HepG2 (cell line): ENCODE measurements around the gene DRAM1. TPM values are rescaled to one million over a fixed set of nuclear protein-coding genes. Genes with fewer than 3 reads are reported as not detected.

ENCODE experiments used
- CC2D1A ChIP-seq: sonication (generic); formaldehyde crosslinking; IDR thresholded peaks from 2 replicates; pipeline ENCODE4 v1.8.1; 2023; ENCODE audit warnings: mild to moderate bottlenecking, missing genetic modification reagents
- CEBPZ ChIP-seq: IDR thresholded peaks from 2 replicates; pipeline ENCODE4 v1.6.1; 2012; ENCODE audit warnings: low read length, improper control_type of control experiment
- GATA4 ChIP-seq: sonication (generic); IDR thresholded peaks from 2 replicates; pipeline ENCODE4 v1.6.1; 2016; ENCODE audit warnings: antibody characterized with exemption, low read depth, borderline replicate concordance
- KLF6 ChIP-seq: IDR thresholded peaks from 2 replicates; pipeline ENCODE4 v1.8.0; 2016; ENCODE audit warnings: missing biosample characterization, missing genetic modification reagents
- REST ChIP-seq, 2 experiments: IDR thresholded peaks; 2 replicates each; pipeline ENCODE4 v1.6.1; 2011 to 2012; ENCODE audit warnings: low read length in 2 of 2, borderline replicate concordance in 1 of 2, low read depth in 1 of 2, mild to moderate bottlenecking in 1 of 2, moderate library complexity in 1 of 2
- SALL1 ChIP-seq: sonication (generic); formaldehyde crosslinking; IDR thresholded peaks from 2 replicates; pipeline ENCODE4 v1.8.0; 2022; ENCODE audit warnings: mild to moderate bottlenecking, missing genetic modification reagents
- SNAPC4 ChIP-seq: sonication (generic); formaldehyde crosslinking; IDR thresholded peaks from 2 replicates; pipeline ENCODE4 v1.4.0; 2020; ENCODE audit warnings: mild to moderate bottlenecking, missing genetic modification reagents
- SOX5 ChIP-seq: IDR thresholded peaks from 2 replicates; pipeline ENCODE4 v1.6.1; 2016; ENCODE audit warnings: borderline replicate concordance
- UBTF ChIP-seq: sonication (generic); formaldehyde crosslinking; IDR thresholded peaks from 2 replicates; pipeline ENCODE4 v1.4.0; 2020; ENCODE audit warnings: mild to moderate bottlenecking, missing genetic modification reagents
- ZFP36L2 ChIP-seq: sonication (generic); formaldehyde crosslinking; IDR thresholded peaks from 2 replicates; pipeline ENCODE4 v1.4.0; 2020; ENCODE audit warnings: missing genetic modification reagents
- ZNF550 ChIP-seq: sonication (generic); formaldehyde crosslinking; IDR thresholded peaks from 2 replicates; pipeline ENCODE4 v1.4.0; 2020; ENCODE audit warnings: mild to moderate bottlenecking, missing genetic modification reagents, borderline replicate concordance
- ZNF629 ChIP-seq: sonication (generic); formaldehyde crosslinking; conservative IDR thresholded peaks from 2 replicates; pipeline ENCODE4 v1.5.0; 2020; ENCODE audit warnings: missing genetic modification reagents
- ZNF7 ChIP-seq: IDR thresholded peaks from 2 replicates; pipeline ENCODE4 v1.6.1; 2016; ENCODE audit warnings: missing biosample characterization, missing genetic modification reagents
- polyA plus RNA-seq, 8 experiments: library from polyadenylated mRNA; depleted of rRNA in 3 of 8; stranded (reverse) in 7 of 8; unstranded in 1 of 8; fragments of >200 nt; fragmentation: Illumina TruSeq in 4 of 8; extraction: Trizol in 4 of 8; gene quantifications; 2 replicates each; pipeline versions ENCODE4 v1.2.1 to v1.2.3, GENCODE V29; 2011 to 2016; ENCODE audit warnings: low read depth in 4 of 8, missing spikeins in 1 of 8, mixed read lengths in 1 of 8; ENCODE audit not compliant: insufficient read depth in 1 of 8
- total RNA-seq, 5 experiments: library from RNA; depleted of rRNA; stranded (reverse); fragments of >200 nt; fragmentation: Illumina TruSeq; extraction: Trizol; gene quantifications; 2 replicates each; pipeline ENCODE4 v1.2.3, GENCODE V29; 2016; ENCODE audit warnings: low read depth in 1 of 5

Gene DRAM1
- total and polyA plus RNA-seq, 2 of the 13 experiments (the other 11 are each of a cell fraction or from before 2014, with no cell fraction given), result 20.9 to 32.6 TPM

GRCh38 chr12:101876861-101877805 is at the start of gene DRAM1 (continued):
- TF ChIP-seq SOX5 (CRISPR knock-in tag) (peak; percentile 56; the same call in 1 of the 2 replicates), REST (IDR thresholded peaks at IDR 0.05; ENCODE audit: borderline replicate concordance in 1 of 2, low read depth in 1 of 2, low read length in 2 of 2) (peak in 1 of 2 experiments; percentile 37; a peak in 1 of 4 replicates), SNAPC4 (CRISPR knock-in tag) (0 out of 2 replicates have a peak, but pooled peaks have one; percentile 45), CEBPZ (no peak), ZFP36L2 (CRISPR knock-in tag) (no peak), GATA4 (0 out of 2 replicates have a peak, but pooled peaks have one; percentile 46), ZNF629 (CRISPR knock-in tag) (no peak), KLF6 (CRISPR knock-in tag) (no peak), ZNF7 (no peak), CC2D1A (CRISPR knock-in tag) (no peak), ZNF550 (CRISPR knock-in tag) (no peak), UBTF (peak; percentile 73; the same call in 1 of the 2 replicates), SALL1 (CRISPR knock-in tag) (peak; percentile 83)
